Heart left ventricle (tissue), 16 donors: ENCODE data around the gene PAGE2. TPM values are rescaled to one million over a fixed set of nuclear protein-coding genes. Genes with fewer than 3 reads are reported as not detected.
A peak's percentile ranks its signal among the peaks of the same experiment; 100 is the strongest.
"Not testable (repeated sequence)": the region's sequence is repeated elsewhere in the genome, so short reads cannot be mapped to it uniquely, and the experiment has no call there.

Experiments used
- ATAC-seq, 4 donors: fragments of 200-7000 bp; cut with Tn5 transposase; one replicate each; pipeline ENCODE4 v1.9.1; 2020 to 2022; ENCODE audit warnings: moderate library complexity in 4 of 4, mild to moderate bottlenecking in 3 of 4, moderate number of reproducible peaks in 1 of 4
- DNase-seq, 5 donors: peaks; one replicate each; pipeline ENCODE4 v3.0.0-alpha.2; 2020
- H3K27ac ChIP-seq, 12 donors: fragments of 200-600 bp; sonication (generic) in 4 of 12; one replicate each; pipeline versions ENCODE4 v1.5.0 to v1.8.0; 2016 to 2022; ENCODE audit warnings: mild to moderate bottlenecking in 2 of 12
- H3K27me3 ChIP-seq, 9 donors: fragments of 200-600 bp; sonication (generic) in 2 of 9; one replicate each; pipeline versions ENCODE4 v1.5.1 to v1.8.0; 2016 to 2022; ENCODE audit warnings: mild to moderate bottlenecking in 3 of 9
- H3K36me3 ChIP-seq, 9 donors: fragments of 200-600 bp; sonication (generic) in 2 of 9; one replicate each; pipeline versions ENCODE4 v1.5.0 to v1.8.0; 2018 to 2022; ENCODE audit warnings: mild to moderate bottlenecking in 2 of 9
- H3K4me1 ChIP-seq, 12 donors: fragments of 200-600 bp; sonication (generic) in 4 of 12; one replicate each; pipeline versions ENCODE4 v1.5.0 to v1.8.0; 2016 to 2022; ENCODE audit warnings: mild to moderate bottlenecking in 3 of 12
- H3K4me3 ChIP-seq, 12 donors: fragments of 200-600 bp; sonication (generic) in 4 of 12; one replicate each; pipeline versions ENCODE4 v1.5.0 to v1.8.0; 2017 to 2022; ENCODE audit warnings: mild to moderate bottlenecking in 9 of 12, moderate library complexity in 4 of 12
- H3K9me3 ChIP-seq, 12 donors: fragments of 200-600 bp; sonication (generic) in 4 of 12; one replicate each; pipeline versions ENCODE4 v1.5.0 to v1.8.0; 2016 to 2022; ENCODE audit warnings: mild to moderate bottlenecking in 1 of 12
- POLR2A ChIP-seq, 2 donors: fragments of 450-650 bp; IDR thresholded peaks; one replicate each; pipeline ENCODE4 v1.6.1; 2017; ENCODE audit warnings: antibody characterized with exemption in 2 of 2, mild to moderate bottlenecking in 2 of 2, moderate library complexity in 2 of 2
- WGBS, 4 donors: extraction: QIAGEN DNeasy Blood & Tissue Kit in 2 of 4; methylation state at CpG; one replicate each; pipeline versions ENCODE4 v1.1.5 to v1.1.7; 2013 to 2018; 5-methylcytosine and 5-hydroxymethylcytosine counted together
- intact Hi-C, 10 donors: fragments of 100-400 bp; cut with DNase I; formaldehyde crosslinking; loops; one replicate each; pipeline versions ENCODE4 v1.11.1 to v1.14.2; 2022
- long read RNA-seq, 3 donors: library from polyadenylated mRNA; unstranded; transcript quantifications; one replicate each; pipeline ENCODE4 v2.0.0, GENCODE V29; 2020 to 2021
- polyA plus RNA-seq, 2 donors: library from polyadenylated mRNA; stranded (reverse); fragments of 200-250 nt; gene quantifications; one replicate each; pipeline ENCODE4 v1.2.3, GENCODE V29; 2013
- total RNA-seq, 9 donors: library from RNA; depleted of rRNA in 2 of 9; stranded (reverse); fragments of >200 nt in 2 of 9; fragmentation: NEBNext Ultra II Directional in 3 of 9; extraction: Animal tissue kit (Norgen Biotek cat#: 25700) in 3 of 9; gene quantifications; one replicate each; pipeline versions ENCODE4 v1.1.0 to v1.2.4, GENCODE V29; 2016 to 2023
- TF ChIP-seq, protein P1 (sequence below), 12 donors: fragments of 200-600 bp; sonication (generic) in 4 of 12; IDR thresholded peaks; one replicate each; pipeline versions ENCODE4 v1.5.0 to v1.8.0; 2018 to 2022; ENCODE audit warnings: antibody characterized with exemption in 12 of 12, mild to moderate bottlenecking in 5 of 12
- donor health status: ischemic (EF 13 %, LVEDD 7.1; RV severe dilation, severe dysfunction).
- donor health status: healthy with polysubstance abuse.
- donor health status: DM: no; HTN: yes; CAD: no.
- donor health status: DM: no; HTN: no; CAD: no.
- donor health status: ischemic (EF 25% LVEDD 6.9; RV normal size, moderate dysfunction).
- donor health status: ischemic (EF 25% LVEDD 5.7; RV mildly dilated, moderate dysfunction).
- donor health status: healthy.
- donor health status: DM: yes; HTN: yes; CAD: no.
- donor health status: ischemic (EF 35%, LVEDD 5.7; RV mildly dilated, moderate dysfunction).
- donor health status: nonischemic (EF 11% LVEDD 7.7; RV severe dilation, severe dysfunction).
- donor health status: DM: yes; HTN: yes; CAD: no.
- donor health status: PGD.
- donor health status: ischemic (EF 29% LVEDD 5.4; RV normal size, mild dysfunction).
- donor health status: nonischemic (EF 23%, LVEDD 6.1; RV moderate dilation, normal function).

Gene PAGE2, protein sequence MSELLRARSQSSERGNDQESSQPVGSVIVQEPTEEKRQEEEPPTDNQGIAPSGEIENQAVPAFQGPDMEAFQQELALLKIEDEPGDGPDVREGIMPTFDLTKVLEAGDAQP
- total RNA-seq (not detected), polyA plus RNA-seq (not detected)
- long read RNA-seq, donor 1: 0 reads
- long read RNA-seq, donor 2: 0 reads
- long read RNA-seq, donor 3: 0 reads

DNA sequence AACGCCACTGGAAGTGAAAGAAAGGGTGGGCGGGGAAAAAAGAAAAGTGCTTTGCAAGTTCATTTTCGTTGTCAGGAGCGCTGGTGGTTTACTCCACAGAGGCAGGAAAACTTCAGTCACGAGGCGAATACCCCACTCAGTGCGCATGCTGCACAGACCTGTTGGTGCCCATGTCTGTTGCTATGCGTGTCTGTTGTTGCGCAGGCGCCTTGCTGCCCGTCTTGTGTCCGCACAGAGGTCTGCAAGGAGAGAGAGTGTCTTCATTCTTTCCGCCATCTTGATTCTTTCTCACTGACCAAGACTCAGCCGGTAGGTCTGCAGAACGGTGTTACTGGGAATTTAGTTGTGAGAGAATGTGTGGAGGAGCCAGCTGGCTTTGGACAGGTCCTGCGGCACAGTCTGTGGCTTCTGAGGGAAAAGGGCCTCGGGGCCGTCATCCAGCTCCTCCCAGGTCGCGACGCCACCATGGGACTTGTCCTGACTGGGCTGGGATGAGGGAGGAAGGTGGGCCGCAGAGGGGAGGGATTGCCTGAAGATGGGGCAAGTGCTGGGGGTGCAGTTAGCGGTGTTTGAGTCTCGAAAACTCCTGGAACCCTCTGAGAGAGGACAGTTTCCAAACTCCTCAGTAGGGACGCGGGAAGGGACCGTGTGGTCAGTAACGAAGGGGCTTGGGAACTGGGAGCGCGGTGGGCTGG is at the start of gene PAGE2:
PAGE2 (plus strand) TSS at position 224 of the 695 bp plus-strand sequence. CDS start 1,003 bp downstream, outside the sequence.
- Histone ChIP-seq H3K4me3 (no peak within 1 kb of the TSS), H3K27ac (no peak within 1 kb of the TSS), H3K9me3 (peaks cover 0 to 5% (median 0%) of the 10 kb centered on the region in 12 donors), H3K4me1 (no peaks in the 10 kb centered on the region), H3K36me3 (no peaks in the 10 kb centered on the region), H3K27me3 (no peaks in the 10 kb centered on the region)
- 83 to 97% (median 92%) methylated on average over 30 of the region's 30 CpGs for WGBS, 4 donors
- TF ChIP-seq, protein P1, sequence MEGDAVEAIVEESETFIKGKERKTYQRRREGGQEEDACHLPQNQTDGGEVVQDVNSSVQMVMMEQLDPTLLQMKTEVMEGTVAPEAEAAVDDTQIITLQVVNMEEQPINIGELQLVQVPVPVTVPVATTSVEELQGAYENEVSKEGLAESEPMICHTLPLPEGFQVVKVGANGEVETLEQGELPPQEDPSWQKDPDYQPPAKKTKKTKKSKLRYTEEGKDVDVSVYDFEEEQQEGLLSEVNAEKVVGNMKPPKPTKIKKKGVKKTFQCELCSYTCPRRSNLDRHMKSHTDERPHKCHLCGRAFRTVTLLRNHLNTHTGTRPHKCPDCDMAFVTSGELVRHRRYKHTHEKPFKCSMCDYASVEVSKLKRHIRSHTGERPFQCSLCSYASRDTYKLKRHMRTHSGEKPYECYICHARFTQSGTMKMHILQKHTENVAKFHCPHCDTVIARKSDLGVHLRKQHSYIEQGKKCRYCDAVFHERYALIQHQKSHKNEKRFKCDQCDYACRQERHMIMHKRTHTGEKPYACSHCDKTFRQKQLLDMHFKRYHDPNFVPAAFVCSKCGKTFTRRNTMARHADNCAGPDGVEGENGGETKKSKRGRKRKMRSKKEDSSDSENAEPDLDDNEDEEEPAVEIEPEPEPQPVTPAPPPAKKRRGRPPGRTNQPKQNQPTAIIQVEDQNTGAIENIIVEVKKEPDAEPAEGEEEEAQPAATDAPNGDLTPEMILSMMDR (IDR thresholded peaks at IDR 0.05): no peak
- no peak for TF ChIP-seq POLR2A (IDR thresholded peaks at IDR 0.05)
- intact Hi-C loops: no loop called here
- DNase-seq (peak in 1 of 5 donors; percentile 5), ATAC-seq (no peak)

DNA sequence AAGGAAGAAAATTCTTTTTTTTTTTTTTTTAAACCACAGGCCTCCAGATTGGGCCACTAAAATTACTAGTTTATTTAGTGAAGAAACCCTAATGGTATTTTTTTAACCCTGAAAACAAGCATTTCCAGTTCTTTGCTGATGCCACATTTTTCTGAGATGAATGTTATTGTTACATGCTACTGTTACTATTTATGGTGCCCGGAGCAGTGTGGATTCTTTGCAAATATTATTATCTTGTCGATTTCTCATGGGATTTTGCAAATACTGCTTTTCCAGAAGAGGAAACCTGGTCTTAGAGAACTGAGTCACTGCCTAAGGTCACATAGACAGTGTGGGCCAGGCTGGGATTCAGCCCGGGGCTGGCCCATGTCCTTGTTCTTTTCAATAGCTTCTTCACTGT is 49.3 kb upstream of the PAGE2 start:
- H3K27me3 ChIP-seq: no peaks in the 10 kb centered on the region
- no peak for ATAC-seq
- intact Hi-C loops: no loop called here
- H3K27ac ChIP-seq: no peak overlapping the region
- no peaks in the 10 kb centered on the region for H3K4me1 ChIP-seq
- 70 to 78% (median 71%) methylated on average over 3 of the region's 3 CpGs for WGBS, 4 donors
- peaks cover 0 to 5% (median 0%) of the 10 kb centered on the region in 12 donors for H3K9me3 ChIP-seq
- H3K36me3 ChIP-seq: no peaks in the 10 kb centered on the region
- no peak overlapping the region for H3K4me3 ChIP-seq
- DNase-seq: no peak
- TF ChIP-seq, protein P1 (IDR thresholded peaks at IDR 0.05): no peak
- TF ChIP-seq POLR2A (IDR thresholded peaks at IDR 0.05): no peak

DNA sequence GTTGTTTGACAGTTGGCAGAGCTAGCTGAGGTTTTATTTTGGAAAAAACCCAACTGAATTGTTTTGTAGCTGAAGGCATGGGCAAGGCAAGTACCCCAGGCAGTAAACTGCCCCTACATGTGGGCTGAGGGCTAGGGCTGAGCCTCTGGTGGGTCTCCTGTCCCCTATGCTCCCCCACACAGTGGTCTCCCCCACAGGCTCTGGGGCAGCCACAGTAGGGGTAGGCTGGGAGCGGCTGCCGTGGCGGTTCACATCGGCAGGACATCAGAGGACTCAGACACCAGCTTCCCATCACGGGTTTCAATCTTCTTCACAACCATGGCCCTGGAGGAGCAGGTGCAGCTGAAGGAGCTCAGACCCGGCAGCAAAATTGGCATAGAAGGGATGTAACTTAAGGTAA is 47.3 kb upstream of the PAGE2 start:
- no peaks in the 10 kb centered on the region for H3K4me1 ChIP-seq
- no peak overlapping the region for H3K27ac ChIP-seq
- TF ChIP-seq POLR2A (IDR thresholded peaks at IDR 0.05): no peak
- intact Hi-C loops: no loop called here
- DNase-seq (no peak), ATAC-seq (no peak)
- WGBS, 4 donors: 76 to 100% (median 97%) methylated on average over 6 of the region's 6 CpGs
- H3K36me3 ChIP-seq: no peaks in the 10 kb centered on the region
- no peak overlapping the region for H3K4me3 ChIP-seq
- H3K9me3 ChIP-seq: no peaks in the 10 kb centered on the region
- no peaks in the 10 kb centered on the region for H3K27me3 ChIP-seq

DNA sequence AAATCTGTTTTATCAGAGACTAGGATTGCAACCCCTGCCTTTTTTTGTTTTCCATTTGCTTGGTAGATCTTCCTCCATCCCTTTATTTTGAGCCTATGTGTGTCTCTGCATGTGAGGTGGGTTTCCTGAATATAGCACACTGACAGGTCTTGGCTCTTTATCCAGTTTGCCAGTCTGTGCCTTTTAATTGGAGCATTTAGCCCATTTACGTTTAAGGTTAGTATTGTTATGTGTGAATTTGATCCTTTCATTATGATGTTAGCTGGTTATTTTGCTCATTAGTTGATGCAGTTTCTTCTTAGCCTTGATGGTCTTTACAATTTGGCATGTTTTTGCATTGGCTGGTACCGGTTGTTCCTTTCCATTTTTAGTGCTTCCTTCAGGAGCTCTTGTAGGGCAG is 38.2 kb upstream of the PAGE2 start:
- intact Hi-C loops: loop anchor here in 4 of 10 donors (10.0 kb wide), 4 partner anchors 156 to 1736 kb away; no protein-coding TSS in a partner anchor
- 77 to 86% (median 83%) methylated on average over 2 of the region's 2 CpGs for WGBS, 4 donors

More for the DNA sequence above, 38.2 kb upstream of the PAGE2 start:
- ATAC-seq, H3K4me3 ChIP-seq, H3K27ac ChIP-seq, H3K27me3 ChIP-seq, DNase-seq, H3K36me3 ChIP-seq, H3K4me1 ChIP-seq: not testable (repeated sequence)
- H3K9me3 ChIP-seq: peaks cover 0 to 20% (median 0%) of the 10 kb centered on the region in 12 donors
